ENCODE measurements around the gene ETS1.
A peak's percentile ranks its signal among the peaks of the same experiment; 100 is the strongest.

- TF ChIP-seq CTCF (IDR thresholded peaks at IDR 0.05; ENCODE audit: borderline replicate concordance, extremely low read depth, low read length, poor library complexity, severe bottlenecking) (peak; percentile 22), EZH2 (IDR thresholded peaks at IDR 0.05; ENCODE audit: borderline replicate concordance, low read depth, low read length, severe bottlenecking) (no peak)
These were observed 40.4 kb upstream of the ETS1 start for GRCh38 chr11:128627666-128628324.

Measured in DND-41 (cell line).